Body of pancreas (tissue), 4 donors: ENCODE measurements around the gene SLAMF9. TPM values are rescaled to one million over a fixed set of nuclear protein-coding genes. Genes with fewer than 3 reads are reported as not detected.

Experiments
- ATAC-seq: fragments of 150-250 bp; one replicate; pipeline ENCODE4 v1.9.1; 2016
- DNase-seq, 4 donors: peaks; one replicate each; pipeline ENCODE4 v3.0.0-alpha.2; 2019
- H3K27ac ChIP-seq, 4 donors: fragments of 200-600 bp; sonication (generic); 1 replicate in 3 of 4; 2 replicates in 1 of 4; pipeline versions ENCODE4 v1.5.1 to v1.6.1; 2016 to 2019; ENCODE audit warnings: mild to moderate bottlenecking in 1 of 4, mixed read lengths in 1 of 4, moderate library complexity in 1 of 4
- H3K27me3 ChIP-seq, 2 donors: fragments of 200-600 bp; sonication (generic); one replicate each; pipeline ENCODE4 v1.6.0; 2016; ENCODE audit warnings: mild to moderate bottlenecking in 1 of 2
- H3K36me3 ChIP-seq, 2 donors: fragments of 200-600 bp; sonication (generic); replicated peaks in 1 of 2; 2 replicates each; pipeline ENCODE4 v1.5.1; 2016; ENCODE audit warnings: low read depth in 2 of 2; ENCODE audit not compliant: insufficient read depth in 1 of 2
- H3K4me1 ChIP-seq: fragments of 200-600 bp; sonication (generic); one replicate; pipeline ENCODE4 v1.6.0; 2016
- H3K4me3 ChIP-seq, 2 donors: fragments of 200-600 bp; sonication (generic); 1 replicate in 1 of 2; 2 replicates in 1 of 2; pipeline ENCODE4 v1.5.1; 2016 to 2019
- H3K9me3 ChIP-seq, 3 donors: fragments of 200-600 bp; sonication (generic); 1 replicate in 2 of 3; 2 replicates in 1 of 3; pipeline ENCODE4 v1.5.1; 2016
- POLR2A ChIP-seq, 3 donors: fragments of 450-650 bp; IDR thresholded peaks; one replicate each; pipeline ENCODE4 v1.6.1; 2016; ENCODE audit warnings: antibody characterized with exemption in 3 of 3, mild to moderate bottlenecking in 2 of 3
- WGBS, 2 donors: methylation state at CpG; one replicate each; pipeline ENCODE4 v1.1.5; 2017; 5-methylcytosine and 5-hydroxymethylcytosine counted together
- intact Hi-C: fragments of 100-400 bp; cut with DNase I; formaldehyde crosslinking; loops from one replicate; pipeline ENCODE4 v1.15.1; 2023
- total RNA-seq, 2 donors: library from RNA; depleted of rRNA; stranded (reverse); fragments of >200 nt; gene quantifications; one replicate each; pipeline ENCODE4 v1.1.0, GENCODE V29; 2016
- TF ChIP-seq, protein P1 (sequence below), 7 experiments: fragments of 450-650 bp in 4 of 7; fragments of 200-600 bp in 3 of 7; sonication (generic) in 3 of 7; IDR thresholded peaks; one replicate each; pipeline ENCODE4 v1.5.1; 2016 to 2019; ENCODE audit warnings: antibody characterized with exemption in 7 of 7

Gene SLAMF9
- total RNA-seq, 2 donors from 2014 or later: not detected

DNA sequence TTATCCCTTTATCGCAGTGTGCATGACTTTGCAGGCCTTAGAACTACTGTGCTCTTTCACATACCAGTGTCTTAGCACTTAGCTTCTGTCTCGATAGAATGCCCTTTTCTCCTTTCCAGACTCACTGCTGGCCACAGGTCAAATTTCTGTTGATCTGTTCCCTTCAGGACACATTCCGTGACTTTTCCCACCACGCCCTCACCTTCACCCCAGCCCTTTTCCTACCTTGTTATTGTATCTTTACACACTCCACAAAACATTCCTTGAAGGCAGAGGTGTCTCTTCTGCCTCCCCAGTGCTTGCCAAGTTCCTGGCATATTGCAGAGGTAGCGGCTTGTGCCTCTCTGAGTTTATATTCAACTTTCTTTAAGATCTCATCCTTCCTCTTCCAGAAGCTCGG, 4.9 kb downstream of the SLAMF9 start:
- H3K4me1 ChIP-seq: peaks cover 26% of the 10 kb centered on the region
- no peaks in the 10 kb centered on the region for H3K9me3 ChIP-seq
- DNase-seq: no peak
- no peak overlapping the region for H3K4me3 ChIP-seq
- no peaks in the 10 kb centered on the region for H3K27me3 ChIP-seq
- no peak for ATAC-seq
- WGBS, 2 donors: 49 to 55% methylated on average over 6 of the region's 6 CpGs
- TF ChIP-seq POLR2A (IDR thresholded peaks at IDR 0.05): no peak
- TF ChIP-seq, protein P1, sequence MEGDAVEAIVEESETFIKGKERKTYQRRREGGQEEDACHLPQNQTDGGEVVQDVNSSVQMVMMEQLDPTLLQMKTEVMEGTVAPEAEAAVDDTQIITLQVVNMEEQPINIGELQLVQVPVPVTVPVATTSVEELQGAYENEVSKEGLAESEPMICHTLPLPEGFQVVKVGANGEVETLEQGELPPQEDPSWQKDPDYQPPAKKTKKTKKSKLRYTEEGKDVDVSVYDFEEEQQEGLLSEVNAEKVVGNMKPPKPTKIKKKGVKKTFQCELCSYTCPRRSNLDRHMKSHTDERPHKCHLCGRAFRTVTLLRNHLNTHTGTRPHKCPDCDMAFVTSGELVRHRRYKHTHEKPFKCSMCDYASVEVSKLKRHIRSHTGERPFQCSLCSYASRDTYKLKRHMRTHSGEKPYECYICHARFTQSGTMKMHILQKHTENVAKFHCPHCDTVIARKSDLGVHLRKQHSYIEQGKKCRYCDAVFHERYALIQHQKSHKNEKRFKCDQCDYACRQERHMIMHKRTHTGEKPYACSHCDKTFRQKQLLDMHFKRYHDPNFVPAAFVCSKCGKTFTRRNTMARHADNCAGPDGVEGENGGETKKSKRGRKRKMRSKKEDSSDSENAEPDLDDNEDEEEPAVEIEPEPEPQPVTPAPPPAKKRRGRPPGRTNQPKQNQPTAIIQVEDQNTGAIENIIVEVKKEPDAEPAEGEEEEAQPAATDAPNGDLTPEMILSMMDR (IDR thresholded peaks at IDR 0.05): no peak
- no peaks in the 10 kb centered on the region for H3K36me3 ChIP-seq
- intact Hi-C loops: no loop called here
- no peak overlapping the region for H3K27ac ChIP-seq

DNA sequence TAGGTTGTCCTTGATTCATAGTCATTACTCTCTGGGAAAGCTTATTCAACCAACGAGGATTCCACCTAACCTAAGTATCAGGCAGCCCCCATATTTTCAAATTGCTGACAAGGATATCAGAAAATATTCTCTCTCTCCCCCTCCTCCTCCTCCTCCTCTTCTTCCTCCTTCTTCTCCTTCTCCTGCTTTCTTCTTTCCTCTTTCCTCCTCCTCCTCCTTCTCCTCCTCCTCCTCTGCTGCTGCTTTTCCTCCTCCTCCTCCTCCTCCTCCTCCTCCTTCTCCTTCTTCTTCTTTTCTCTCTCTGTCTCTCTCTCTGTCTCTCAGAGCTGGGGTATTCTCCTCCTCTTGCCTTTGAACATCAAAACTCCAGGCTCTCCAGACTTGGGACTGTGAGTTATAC, 6.1 kb downstream of the SLAMF9 start:
- no peak for TF ChIP-seq POLR2A (IDR thresholded peaks at IDR 0.05)
- TF ChIP-seq, protein P1 (IDR thresholded peaks at IDR 0.05): no peak
- intact Hi-C loops: no loop called here
- no peaks in the 10 kb centered on the region for H3K9me3 ChIP-seq
- H3K4me1 ChIP-seq: peaks cover 26% of the 10 kb centered on the region
- DNase-seq: no peak
- no peak overlapping the region for H3K4me3 ChIP-seq
- H3K27me3 ChIP-seq: no peaks in the 10 kb centered on the region
- 48 to 50% methylated on average over 1 of the region's 1 CpG for WGBS, 2 donors
- H3K36me3 ChIP-seq: no peaks in the 10 kb centered on the region
- H3K27ac ChIP-seq: no peak overlapping the region
- ATAC-seq: no peak

DNA sequence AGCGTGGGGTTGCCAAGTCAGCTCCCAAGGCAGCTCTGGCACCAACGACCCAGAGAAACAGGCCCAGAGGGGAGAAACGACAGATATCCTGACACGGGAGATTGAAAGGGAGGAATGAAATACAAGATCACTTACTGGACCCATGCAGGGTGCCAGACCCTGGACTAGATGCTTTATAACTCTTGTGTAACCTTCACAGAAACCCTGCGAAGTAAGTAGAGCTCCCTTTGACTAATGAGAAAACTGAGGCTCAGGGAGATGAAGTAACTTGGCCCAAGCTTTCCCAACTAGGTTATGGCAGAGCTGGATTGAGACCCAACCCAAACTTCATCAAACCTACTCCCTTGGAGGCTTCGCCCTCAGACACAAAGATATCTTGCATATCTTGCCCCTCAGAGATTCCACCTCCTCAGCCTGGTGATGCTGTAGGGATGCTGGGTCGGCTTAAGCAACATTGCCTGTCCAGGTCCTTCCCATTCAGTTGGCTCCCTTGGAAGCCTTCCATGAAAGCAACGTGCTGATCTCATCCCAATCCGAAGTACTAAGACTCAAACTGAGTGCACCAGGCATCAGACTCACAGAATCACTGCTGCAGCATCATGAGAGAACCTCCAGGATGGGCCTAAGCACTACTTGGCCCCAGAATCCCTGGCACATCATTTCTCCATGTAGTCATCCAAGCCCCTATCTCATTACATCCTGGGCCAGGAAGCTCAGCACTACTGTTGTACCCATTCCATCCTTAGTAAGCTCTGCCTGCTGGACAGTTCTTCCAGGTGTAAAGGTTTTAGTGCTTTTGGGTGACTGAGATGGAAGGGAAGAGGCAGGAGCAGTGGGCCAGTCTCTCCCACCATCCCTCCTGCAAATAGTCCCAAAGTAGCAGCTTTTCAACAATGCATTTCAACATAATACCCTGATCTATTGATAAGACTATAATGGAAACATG, 7.5 kb downstream of the SLAMF9 start:
- no peak for TF ChIP-seq POLR2A (IDR thresholded peaks at IDR 0.05)
- TF ChIP-seq, protein P1 (IDR thresholded peaks at IDR 0.05): no peak
- intact Hi-C loops: no loop called here
- H3K9me3 ChIP-seq: no peaks in the 10 kb centered on the region
- WGBS, 2 donors: 16 to 43% methylated on average over 5 to 9 of the region's 9 CpGs
- DNase-seq: no peak
- no peaks in the 10 kb centered on the region for H3K27me3 ChIP-seq
- H3K4me1 ChIP-seq: peaks cover 26% of the 10 kb centered on the region
- H3K4me3 ChIP-seq: no peak overlapping the region
- no peak for ATAC-seq
- no peaks in the 10 kb centered on the region for H3K36me3 ChIP-seq
- peak overlapping the region in 3 of 4 donors; percentile 62 to 80 (median 63) for H3K27ac ChIP-seq

DNA sequence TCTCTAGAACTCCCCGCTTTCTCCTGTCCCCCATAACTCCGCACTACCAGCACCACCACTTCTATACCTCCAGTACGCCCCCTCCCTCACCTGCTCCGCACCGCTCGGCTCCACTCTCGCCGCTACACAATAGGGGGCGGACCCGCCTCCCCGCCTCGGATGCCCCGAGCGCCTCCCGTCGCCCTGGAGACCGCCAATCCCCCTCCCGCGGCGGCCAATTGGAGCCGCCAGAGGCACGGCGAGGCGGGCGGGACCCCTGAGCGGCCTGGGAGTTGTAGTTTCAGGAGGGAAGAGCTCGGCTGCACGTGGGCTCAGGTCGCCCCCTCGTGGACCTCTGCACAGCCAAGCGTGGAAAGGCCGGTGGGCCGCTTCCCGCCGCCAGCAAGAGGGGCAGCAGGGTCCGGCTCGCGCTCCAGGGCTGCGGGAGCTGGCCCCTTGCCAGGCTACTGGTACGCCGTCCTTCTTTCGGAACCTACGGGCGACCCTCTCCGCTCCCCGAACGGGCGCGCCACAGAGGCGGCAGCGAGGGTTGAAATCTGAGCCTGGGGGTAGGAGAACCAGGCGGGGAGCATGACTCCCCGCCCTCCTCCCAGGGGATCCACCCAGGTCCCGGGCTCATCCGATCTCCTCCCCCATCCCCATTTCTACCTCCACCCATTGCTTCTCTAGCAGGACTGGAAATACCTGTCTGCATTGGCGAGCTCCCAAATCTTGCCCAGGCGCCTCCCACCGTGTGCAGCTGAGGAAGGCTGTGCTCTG, 8.4 kb downstream of the SLAMF9 start, which contains the start of gene IGSF9:
Gene IGSF9, minus strand, starts transcription at position 131 of the 759 bp plus-strand sequence. CDS start 2,159 bp downstream, outside the sequence.
- ATAC-seq (peak; percentile 92), DNase-seq (peak; percentile 91 to 95 (median 94))
- no peaks in the 10 kb centered on the region for H3K36me3 ChIP-seq
- 1 to 6% methylated on average over 20 to 57 of the region's 58 CpGs for WGBS, 2 donors
- H3K4me3 ChIP-seq: peak within 1 kb of the TSS in 1 of 2 donors; percentile 18
- no peaks in the 10 kb centered on the region for H3K27me3 ChIP-seq
- intact Hi-C loops: no loop called here
- TF ChIP-seq, protein P1 (IDR thresholded peaks at IDR 0.05): peak; percentile 14 to 61 (median 46)
- TF ChIP-seq POLR2A (IDR thresholded peaks at IDR 0.05): no peak
- H3K4me1 ChIP-seq: peaks cover 26% of the 10 kb centered on the region
- peak within 1 kb of the TSS; percentile 50 to 80 (median 62) for H3K27ac ChIP-seq
- no peaks in the 10 kb centered on the region for H3K9me3 ChIP-seq
